GM12892 (cell line): ENCODE data around the gene LGMN.

Experiments
- DNase-seq: peaks from one replicate; pipeline ENCODE4 v3.0.0; 2011; ENCODE audit not compliant: insufficient read length
- FAIRE-seq: peaks from 2 replicates; lab custom pipeline; 2011; peaks lifted over from hg19 to GRCh38; lab: Jason Lieb, UNC
- POLR2A ChIP-seq: IDR thresholded peaks from 2 replicates; pipeline ENCODE4 v1.6.1; 2011; ENCODE audit warnings: low read depth, low read length, control low read depth
- POLR2AphosphoS5 ChIP-seq: IDR thresholded peaks from 2 replicates; pipeline ENCODE4 v1.6.1; 2011; ENCODE audit warnings: low read depth, low read length, control low read depth
- TAF1 ChIP-seq: IDR thresholded peaks from 2 replicates; pipeline ENCODE4 v1.6.1; 2011; ENCODE audit warnings: low read depth, mild to moderate bottlenecking, control low read depth, low read length, borderline replicate concordance

LGMN gene

DNA sequence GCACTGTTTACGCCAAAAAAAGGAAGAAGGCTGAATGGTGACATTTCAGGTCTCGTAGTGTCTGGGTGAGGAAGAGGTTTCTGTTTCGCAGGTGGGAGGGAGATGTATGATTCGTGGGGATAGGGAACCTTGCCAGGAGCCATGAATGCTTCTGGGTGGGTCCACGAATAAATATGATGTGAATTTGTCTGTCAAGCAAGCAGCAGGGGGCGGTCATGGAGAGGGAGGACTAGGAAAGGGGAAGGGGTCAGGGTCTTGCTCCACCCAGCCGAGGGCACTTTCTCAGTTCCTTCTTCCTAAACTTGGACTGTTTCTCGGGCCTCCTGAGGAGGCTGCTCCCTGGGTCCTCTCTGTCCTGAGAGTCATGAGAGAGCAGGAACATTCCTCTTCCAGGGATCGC lies 72.5 kb downstream of the LGMN start:
- DNase-seq, result no peak
- peak; percentile 95 for FAIRE-seq
- TF ChIP-seq TAF1 (no peak), POLR2AphosphoS5 (no peak), POLR2A (no peak)

DNA sequence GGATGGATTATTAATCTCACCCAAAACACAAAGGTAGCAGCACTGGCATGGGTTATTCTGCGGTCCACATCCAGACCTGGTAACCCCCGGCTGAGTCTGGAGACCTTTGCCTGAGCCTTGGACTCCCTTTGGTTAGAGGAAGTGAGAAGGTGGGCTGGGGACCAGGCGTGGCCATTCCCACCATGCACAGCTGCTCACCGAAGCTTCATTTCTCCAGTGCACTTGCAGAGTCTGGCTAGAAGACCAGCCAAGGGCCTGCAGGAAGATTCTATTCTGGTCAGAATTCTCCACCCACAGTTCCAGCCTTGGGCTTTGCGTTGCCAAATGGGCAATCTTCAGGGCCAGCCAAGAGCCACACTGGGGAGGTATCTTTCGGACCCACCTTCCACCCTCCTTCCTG lies 73.0 kb downstream of the LGMN start:
- FAIRE-seq (no peak), DNase-seq (no peak)
- TF ChIP-seq TAF1 (no peak), POLR2AphosphoS5 (no peak), POLR2A (no peak)

DNA sequence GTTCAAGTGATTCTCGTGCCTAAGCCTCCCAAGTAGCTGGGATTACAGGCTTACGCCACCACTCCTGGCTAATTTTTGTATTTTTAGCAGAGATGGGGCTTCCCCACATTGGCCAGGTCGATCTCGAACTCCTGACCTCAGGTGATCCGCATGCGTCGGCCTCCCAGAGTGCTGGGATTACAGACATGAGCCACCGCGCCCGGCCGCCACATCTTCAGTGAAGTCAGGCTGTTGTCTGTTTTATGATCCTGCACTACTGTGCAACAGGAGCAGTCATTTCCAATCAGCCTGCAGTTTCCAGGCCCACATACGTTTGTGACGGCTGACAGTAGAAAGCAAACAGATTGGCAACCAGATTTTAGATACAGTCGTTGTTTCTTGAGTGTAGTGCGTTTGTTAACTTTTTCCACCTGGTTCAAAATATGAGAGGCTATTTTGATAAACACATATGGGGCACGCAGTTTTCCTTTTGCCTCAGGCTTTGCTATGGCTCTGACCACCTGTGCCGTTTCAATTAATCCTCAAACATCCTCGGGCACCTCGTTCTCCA lies 74.8 kb downstream of the LGMN start:
- TF ChIP-seq POLR2AphosphoS5, result no peak
- TF ChIP-seq POLR2A, result no peak
- TF ChIP-seq TAF1, result no peak
- DNase-seq (no peak), FAIRE-seq (no peak)

DNA sequence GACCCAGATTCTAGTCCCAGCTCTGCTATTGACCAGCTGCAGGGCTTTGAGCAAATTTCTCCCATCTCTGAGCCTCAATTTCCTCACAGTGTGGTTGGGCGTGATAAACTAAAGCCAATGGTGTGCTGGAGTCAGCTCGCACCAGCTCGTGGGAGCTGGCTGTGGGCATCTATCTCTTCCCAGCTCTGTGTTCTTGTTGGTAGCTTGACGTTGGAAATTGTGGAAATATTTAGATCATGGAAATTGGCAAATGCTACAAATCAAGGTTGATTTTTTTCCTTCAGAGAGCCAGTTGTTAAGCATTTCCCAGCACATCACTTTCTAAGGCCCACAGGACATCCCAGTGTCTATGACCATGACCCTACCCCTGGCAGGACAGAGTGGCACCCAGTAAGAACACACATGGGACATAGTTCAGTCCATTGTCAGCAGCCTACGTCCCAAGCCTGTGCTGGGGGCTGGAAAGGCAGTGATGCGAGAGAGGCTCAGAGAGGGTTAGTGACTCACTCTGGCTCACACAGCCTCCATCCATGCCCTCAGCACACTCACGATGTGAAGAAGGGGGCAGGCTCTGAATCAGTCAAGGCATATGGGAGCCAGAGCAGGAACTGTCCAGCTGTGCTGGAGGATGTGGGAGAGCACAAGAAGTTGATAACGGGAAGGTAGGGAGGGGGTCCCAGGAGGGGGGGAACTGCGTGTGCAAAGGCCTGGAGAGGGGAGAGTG lies 77.6 kb downstream of the LGMN start:
- FAIRE-seq, result peak; percentile 65
- no peak for TF ChIP-seq POLR2A
- TF ChIP-seq POLR2AphosphoS5, result no peak
- no peak for TF ChIP-seq TAF1
- no peak for DNase-seq

DNA sequence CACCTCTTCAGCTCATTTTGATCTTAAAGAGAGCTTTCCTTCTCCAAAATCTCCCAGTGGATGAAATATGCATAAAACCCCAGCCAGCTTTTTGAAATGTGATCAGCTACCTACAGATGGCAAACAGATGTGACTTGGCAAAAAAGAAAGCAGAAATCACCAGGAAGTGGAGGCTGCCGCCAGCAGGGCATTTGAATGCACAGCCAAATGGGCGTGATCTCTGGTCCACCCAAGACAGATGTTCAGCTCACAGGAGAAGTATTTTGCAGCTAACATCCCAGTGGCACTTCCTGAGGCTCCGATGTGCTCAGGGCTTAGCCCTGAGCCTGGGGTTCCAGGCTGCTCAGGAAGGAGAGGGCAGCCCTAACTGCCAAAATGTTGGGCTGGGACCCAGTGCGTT lies 78.3 kb downstream of the LGMN start:
- no peak for DNase-seq
- peak; percentile 79 for FAIRE-seq
- TF ChIP-seq POLR2A (no peak), POLR2AphosphoS5 (no peak), TAF1 (no peak)

DNA sequence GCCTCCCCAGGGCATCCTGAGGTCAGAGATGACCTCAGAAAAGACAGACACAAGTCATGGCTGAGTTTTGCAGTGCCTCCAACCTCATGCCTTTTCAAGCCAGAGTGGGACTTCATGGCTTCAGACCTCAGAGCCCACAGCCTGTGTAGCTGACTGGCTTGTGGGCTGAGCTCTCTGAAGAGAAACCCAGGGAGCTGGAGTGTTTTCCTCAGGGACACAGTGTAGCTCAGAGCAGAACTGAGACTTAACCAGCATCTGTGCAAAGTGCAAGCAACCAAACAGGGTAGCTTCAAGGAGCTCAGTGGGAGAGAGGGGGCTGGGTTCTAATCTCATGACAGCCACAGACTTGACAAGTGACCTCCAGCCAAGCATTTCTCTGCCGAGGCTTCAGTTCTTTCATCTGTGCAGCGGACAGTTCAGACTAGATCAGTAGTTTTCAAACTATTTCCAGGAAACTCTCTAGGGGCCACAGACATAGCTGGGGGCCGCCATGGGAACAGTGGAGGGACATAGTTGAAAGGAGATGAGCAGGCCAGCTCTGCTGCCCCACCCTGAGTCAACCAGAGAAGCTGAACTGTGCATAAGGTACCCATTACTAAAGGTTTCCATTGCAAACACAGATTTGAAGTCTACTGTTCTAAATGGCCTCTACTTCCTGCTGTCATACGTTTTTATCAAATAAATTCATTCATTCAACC lies 80.0 kb downstream of the LGMN start:
- peak; percentile 79 for FAIRE-seq
- TF ChIP-seq TAF1 (no peak), POLR2A (0 out of 2 replicates have a peak, but pooled peaks have one; percentile 13)
- DNase-seq, result no peak

DNA sequence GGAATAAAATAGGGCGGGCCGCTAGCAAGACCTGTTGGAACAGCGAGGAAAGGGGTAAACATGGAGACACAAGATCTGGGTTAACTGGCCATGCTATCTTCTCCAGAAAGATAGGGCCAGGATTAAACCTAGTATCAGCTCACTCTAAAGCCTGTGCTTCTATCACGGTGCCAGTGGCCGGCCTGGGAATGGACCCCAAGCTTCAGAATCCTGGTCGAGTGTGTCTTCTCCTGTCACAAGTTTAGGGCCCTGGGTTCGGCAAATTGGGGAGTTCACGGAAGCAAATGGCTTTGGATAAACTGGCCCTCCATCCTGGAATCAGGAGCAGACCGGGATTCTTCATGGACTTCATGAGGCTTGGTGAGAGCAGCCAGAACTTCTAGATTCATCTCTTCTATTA lies 82.2 kb downstream of the LGMN start:
- FAIRE-seq (no peak), DNase-seq (no peak)
- TF ChIP-seq POLR2AphosphoS5, result no peak
- no peak for TF ChIP-seq POLR2A
- no peak for TF ChIP-seq TAF1

DNA sequence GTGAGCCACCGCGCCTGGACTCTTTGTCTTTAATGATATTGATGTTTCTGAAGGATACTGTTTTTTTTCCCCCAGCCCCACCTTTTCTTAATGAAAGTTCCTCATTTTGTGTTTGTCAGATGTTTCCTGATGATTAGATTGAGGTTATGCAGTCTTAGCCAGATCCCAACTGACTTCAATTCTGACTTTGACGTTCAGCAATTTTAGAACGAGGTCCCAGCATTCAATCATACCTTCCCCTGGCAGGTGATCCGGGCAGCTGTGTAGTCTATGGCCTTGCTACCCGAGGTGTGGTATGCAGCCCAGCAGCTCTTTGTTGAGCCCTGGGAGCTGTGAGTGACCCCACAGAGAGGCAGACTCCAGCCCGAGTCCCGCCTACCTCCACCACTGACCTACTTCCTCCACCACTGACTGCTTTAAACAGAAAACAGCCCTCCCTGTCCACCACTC lies 82.7 kb downstream of the LGMN start:
- DNase-seq (no peak), FAIRE-seq (no peak)
- TF ChIP-seq POLR2A (no peak), TAF1 (no peak), POLR2AphosphoS5 (no peak)

DNA sequence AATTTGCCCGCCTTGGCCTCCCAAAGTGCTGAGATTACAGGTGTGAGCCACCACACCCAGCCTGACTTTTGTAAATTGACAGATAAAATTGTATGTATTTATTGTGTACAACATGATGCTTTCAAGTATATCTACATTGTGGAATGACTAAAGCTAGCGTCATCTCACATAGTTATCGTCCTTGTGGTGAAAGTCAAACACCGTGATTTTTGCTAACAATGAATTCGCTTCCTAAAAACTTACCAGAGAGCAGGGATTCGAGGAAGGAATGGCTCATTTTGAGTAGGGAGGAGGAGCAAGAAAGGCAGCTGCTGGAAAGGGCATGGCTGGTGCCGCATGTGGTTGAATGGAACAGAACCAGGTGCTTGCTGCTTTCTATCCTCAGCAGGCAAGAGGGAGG lies 85.4 kb downstream of the LGMN start:
- FAIRE-seq (no peak), DNase-seq (no peak)
- no peak for TF ChIP-seq POLR2AphosphoS5
- TF ChIP-seq TAF1, result no peak
- TF ChIP-seq POLR2A, result no peak

DNA sequence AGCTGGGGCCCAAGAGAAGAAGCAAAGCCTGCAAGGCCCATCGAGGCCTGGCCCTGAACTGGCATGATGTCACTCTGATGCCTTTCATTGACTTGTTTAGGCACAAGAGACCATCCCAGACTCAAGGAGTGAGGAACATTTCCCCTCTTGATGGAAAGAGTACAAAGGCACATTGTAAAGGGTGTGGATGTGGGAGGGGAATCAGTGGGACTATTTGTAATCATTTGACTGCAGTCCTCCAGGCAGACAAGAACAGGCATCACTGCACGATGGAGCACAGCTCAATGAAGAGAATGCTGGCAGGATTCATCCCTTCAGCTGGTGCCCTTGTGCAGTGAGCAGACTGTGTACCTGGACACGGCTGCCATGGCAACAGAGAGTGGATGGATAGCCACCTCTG lies 87.9 kb downstream of the LGMN start:
- no peak for TF ChIP-seq POLR2AphosphoS5
- no peak for TF ChIP-seq TAF1
- no peak for TF ChIP-seq POLR2A
- DNase-seq (no peak), FAIRE-seq (peak; percentile 66)

DNA sequence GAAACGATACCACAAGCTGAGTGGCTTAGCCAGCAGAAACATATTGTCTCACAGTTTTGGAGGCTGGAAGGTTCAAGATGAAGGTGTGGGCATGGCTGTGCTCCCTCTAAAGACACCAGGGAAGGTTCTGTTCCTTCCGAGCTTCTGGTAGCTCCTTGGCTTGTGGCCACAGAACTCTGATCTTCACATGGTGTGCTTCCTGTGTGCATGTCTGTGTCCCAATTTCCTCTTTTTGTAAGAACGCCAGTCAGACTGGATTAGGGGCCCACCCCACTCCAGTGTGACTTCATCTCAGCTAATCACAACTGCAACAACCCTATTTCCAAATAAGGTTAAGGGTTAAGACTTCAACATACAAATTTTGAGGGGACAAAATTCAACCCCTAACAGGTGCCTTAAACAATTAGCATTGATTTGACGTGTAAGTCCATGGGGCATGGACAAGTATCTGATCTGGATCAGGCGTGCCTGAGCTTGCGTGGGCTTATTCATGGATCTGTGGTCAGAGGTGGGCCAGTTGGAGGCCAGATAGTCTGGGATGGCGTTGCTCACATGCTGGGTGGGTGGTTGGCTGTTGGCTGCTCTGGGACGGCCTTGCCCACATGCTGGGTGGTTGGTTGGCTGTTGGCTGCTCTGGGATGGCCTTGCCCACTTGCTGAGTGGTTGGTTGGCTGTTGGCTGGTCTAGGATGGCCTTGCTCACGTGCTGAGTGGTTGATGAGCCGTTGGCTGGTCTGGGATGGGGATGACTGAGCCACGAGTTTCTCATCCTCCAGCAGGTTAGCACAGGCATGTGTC lies 88.5 kb downstream of the LGMN start:
- DNase-seq (no peak), FAIRE-seq (peak; percentile 79)
- no peak for TF ChIP-seq TAF1
- TF ChIP-seq POLR2A, result 0 out of 2 replicates have a peak, but pooled peaks have one; percentile 20
- TF ChIP-seq POLR2AphosphoS5, result peak; percentile 37; the same call in 1 of the 2 replicates
